ENCODE data around the gene IFNK.

The IFNK gene

GRCh38 chr9:27537756-27538155 is 13.7 kb downstream of the IFNK start:
- ATAC-seq (ENCODE audit: low read depth) (no peak), DNase-seq (ENCODE audit: low spot score in 2 of 2) (no peak)
- H3K27ac Mint-ChIP-seq = no peak overlapping the region
- H3K9me3 Mint-ChIP-seq = no peaks in the 10 kb centered on the region
- H3K27me3 Mint-ChIP-seq = no peaks in the 10 kb centered on the region
- H3K36me3 Mint-ChIP-seq = peaks cover 8% of the 10 kb centered on the region
- no peak overlapping the region for H3K4me3 Mint-ChIP-seq
- H3K4me1 Mint-ChIP-seq = peaks cover 19% of the 10 kb centered on the region

DNA sequence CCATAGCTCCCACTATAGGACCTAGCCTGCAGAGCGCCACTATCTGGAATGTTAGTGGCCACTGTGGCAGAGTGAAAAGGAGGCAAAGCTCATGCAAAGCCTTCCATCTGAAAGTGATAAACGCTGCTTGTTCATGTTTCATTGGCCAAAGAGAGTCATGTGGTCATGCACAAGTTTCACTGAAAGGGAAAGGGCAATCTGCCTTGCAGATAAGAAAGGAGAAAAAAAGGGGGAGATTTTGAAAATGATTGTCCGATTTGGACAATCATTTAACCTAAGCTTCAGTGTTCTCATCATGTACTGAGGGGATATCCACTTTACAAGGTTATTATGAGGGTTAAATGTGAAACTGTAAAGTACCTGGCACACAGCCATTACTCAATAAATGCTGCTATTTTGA is 14.6 kb downstream of the IFNK start:
- Mint-ChIP-seq H3K27ac (peak overlapping the region; percentile 36), H3K27me3 (no peaks in the 10 kb centered on the region), H3K4me1 (peaks cover 17% of the 10 kb centered on the region), H3K36me3 (peaks cover 11% of the 10 kb centered on the region), H3K4me3 (no peak overlapping the region), H3K9me3 (no peaks in the 10 kb centered on the region)
- ATAC-seq (ENCODE audit: low read depth) (no peak), DNase-seq (ENCODE audit: low spot score in 2 of 2) (no peak)

- Mint-ChIP-seq H3K9me3 (no peaks in the 10 kb centered on the region), H3K27ac (no peak overlapping the region), H3K4me1 (peaks cover 9% of the 10 kb centered on the region), H3K36me3 (peaks cover 16% of the 10 kb centered on the region), H3K4me3 (no peak overlapping the region), H3K27me3 (no peaks in the 10 kb centered on the region)
- DNase-seq (ENCODE audit: low spot score in 2 of 2) = no peak
- no peak for ATAC-seq (ENCODE audit: low read depth)
Observed at GRCh38 chr9:27539479-27540441, 15.7 kb downstream of the IFNK start.

- DNase-seq (ENCODE audit: low spot score in 2 of 2) (no peak), ATAC-seq (ENCODE audit: low read depth) (no peak)
- H3K36me3 Mint-ChIP-seq = peaks cover 16% of the 10 kb centered on the region
- H3K27ac Mint-ChIP-seq = no peak overlapping the region
- no peaks in the 10 kb centered on the region for H3K9me3 Mint-ChIP-seq
- H3K27me3 Mint-ChIP-seq = no peaks in the 10 kb centered on the region
- no peak overlapping the region for H3K4me3 Mint-ChIP-seq
- H3K4me1 Mint-ChIP-seq = peaks cover 6% of the 10 kb centered on the region
Observed at GRCh38 chr9:27540502-27540901, 16.4 kb downstream of the IFNK start.

- Mint-ChIP-seq H3K4me3 (no peak overlapping the region), H3K4me1 (no peaks in the 10 kb centered on the region), H3K27me3 (no peaks in the 10 kb centered on the region), H3K36me3 (peaks cover 18% of the 10 kb centered on the region), H3K27ac (no peak overlapping the region), H3K9me3 (no peaks in the 10 kb centered on the region)
- DNase-seq (ENCODE audit: low spot score in 2 of 2) (no peak), ATAC-seq (ENCODE audit: low read depth) (no peak)
Observed at GRCh38 chr9:27541740-27542139, 17.6 kb downstream of the IFNK start.

- ATAC-seq (ENCODE audit: low read depth) (no peak), DNase-seq (ENCODE audit: low spot score in 2 of 2) (no peak)
- Mint-ChIP-seq H3K27me3 (no peaks in the 10 kb centered on the region), H3K4me1 (no peaks in the 10 kb centered on the region), H3K9me3 (no peaks in the 10 kb centered on the region), H3K4me3 (no peak overlapping the region), H3K27ac (no peak overlapping the region), H3K36me3 (peaks cover 18% of the 10 kb centered on the region)
Observed at GRCh38 chr9:27542508-27542907, 18.4 kb downstream of the IFNK start.

GRCh38 chr9:27545471-27545870 is 21.4 kb downstream of the IFNK start:
- Mint-ChIP-seq H3K36me3 (peaks cover 21% of the 10 kb centered on the region), H3K27me3 (no peaks in the 10 kb centered on the region), H3K4me3 (no peak overlapping the region), H3K4me1 (no peaks in the 10 kb centered on the region), H3K9me3 (no peaks in the 10 kb centered on the region), H3K27ac (no peak overlapping the region)
- no peak for DNase-seq (ENCODE audit: low spot score in 2 of 2)
- no peak for ATAC-seq (ENCODE audit: low read depth)

DNA sequence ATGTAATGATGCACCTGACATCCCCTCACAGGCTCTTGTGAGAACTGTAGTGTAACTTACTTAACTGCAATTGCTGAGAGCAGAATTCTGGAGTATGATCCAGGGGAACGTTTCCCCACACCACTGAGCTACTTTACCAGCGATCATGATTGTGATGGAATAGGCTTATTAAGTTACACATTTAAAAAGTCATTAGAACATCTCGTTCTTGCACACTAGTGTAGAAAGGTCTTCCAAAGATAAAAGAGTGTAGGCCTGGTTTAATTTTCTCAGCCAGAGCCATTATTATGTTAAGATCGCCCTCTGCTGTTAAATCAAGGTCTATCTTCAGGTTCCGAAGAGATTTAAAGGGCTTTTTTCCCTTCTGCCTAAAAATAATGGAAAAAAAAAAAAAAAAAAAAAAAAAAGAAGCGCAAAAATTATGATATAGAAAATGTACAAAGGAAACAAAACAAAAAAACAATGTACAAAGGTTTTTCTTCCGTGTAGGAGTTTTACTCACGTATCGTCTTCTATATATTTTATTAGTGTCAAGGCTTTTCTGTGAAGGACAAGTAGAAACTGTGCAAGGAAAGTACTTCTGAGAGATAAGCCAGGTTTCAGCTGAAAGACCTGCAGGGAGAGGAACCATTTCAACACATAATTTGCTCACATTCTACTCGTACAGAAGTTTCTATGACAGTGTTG is 24.1 kb downstream of the IFNK start:
- Mint-ChIP-seq H3K9me3 (no peaks in the 10 kb centered on the region), H3K4me1 (no peaks in the 10 kb centered on the region), H3K27ac (no peak overlapping the region), H3K4me3 (no peak overlapping the region), H3K27me3 (no peaks in the 10 kb centered on the region), H3K36me3 (peaks cover 22% of the 10 kb centered on the region)
- peak; percentile 47 for ATAC-seq (ENCODE audit: low read depth)
- DNase-seq (ENCODE audit: low spot score in 2 of 2) = peak in 1 of 2 donors; percentile 36

- Mint-ChIP-seq H3K36me3 (peaks cover 26% of the 10 kb centered on the region), H3K27ac (no peak overlapping the region), H3K9me3 (no peaks in the 10 kb centered on the region), H3K4me3 (no peak overlapping the region), H3K27me3 (no peaks in the 10 kb centered on the region), H3K4me1 (no peaks in the 10 kb centered on the region)
- DNase-seq (ENCODE audit: low spot score in 2 of 2) (no peak), ATAC-seq (ENCODE audit: low read depth) (no peak)
Observed at GRCh38 chr9:27549196-27549755, 25.2 kb downstream of the IFNK start.

GRCh38 chr9:27554712-27555111 is 30.6 kb downstream of the IFNK start:
- H3K4me3 Mint-ChIP-seq = no peak overlapping the region
- peaks cover 23% of the 10 kb centered on the region for H3K36me3 Mint-ChIP-seq
- DNase-seq (ENCODE audit: low spot score in 2 of 2) = no peak
- no peaks in the 10 kb centered on the region for H3K9me3 Mint-ChIP-seq
- no peaks in the 10 kb centered on the region for H3K4me1 Mint-ChIP-seq
- no peak overlapping the region for H3K27ac Mint-ChIP-seq
- no peak for ATAC-seq (ENCODE audit: low read depth)
- H3K27me3 Mint-ChIP-seq = no peaks in the 10 kb centered on the region

GRCh38 chr9:27556470-27556869 is 32.4 kb downstream of the IFNK start:
- Mint-ChIP-seq H3K9me3 (no peaks in the 10 kb centered on the region), H3K4me1 (no peaks in the 10 kb centered on the region), H3K36me3 (peaks cover 18% of the 10 kb centered on the region), H3K4me3 (no peak overlapping the region), H3K27ac (no peak overlapping the region), H3K27me3 (no peaks in the 10 kb centered on the region)
- ATAC-seq (ENCODE audit: low read depth) (no peak), DNase-seq (ENCODE audit: low spot score in 2 of 2) (no peak)

DNA sequence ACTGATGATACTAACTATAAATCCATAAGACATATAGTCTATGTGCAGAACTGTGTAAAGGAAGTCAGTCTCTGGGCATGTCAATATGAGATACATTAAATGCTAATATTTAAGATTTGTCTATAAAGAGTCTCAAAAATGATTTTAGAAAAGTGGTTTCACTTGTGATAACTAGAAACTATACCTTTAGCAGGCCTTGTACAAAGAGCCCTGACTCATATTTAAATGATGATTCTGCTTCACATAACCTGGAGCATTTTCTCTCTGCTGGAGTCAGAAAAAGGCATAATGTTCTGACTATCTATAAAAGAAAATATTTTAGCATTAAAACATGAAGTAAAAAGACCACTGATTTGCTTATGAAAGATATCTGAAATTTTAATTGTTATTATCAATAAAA is 34.2 kb downstream of the IFNK start:
- ATAC-seq (ENCODE audit: low read depth) = no peak
- Mint-ChIP-seq H3K27ac (no peak overlapping the region), H3K36me3 (peaks cover 15% of the 10 kb centered on the region), H3K27me3 (no peaks in the 10 kb centered on the region), H3K9me3 (no peaks in the 10 kb centered on the region), H3K4me3 (no peak overlapping the region), H3K4me1 (peaks cover 3% of the 10 kb centered on the region)
- DNase-seq (ENCODE audit: low spot score in 2 of 2) = no peak

- Mint-ChIP-seq H3K9me3 (no peaks in the 10 kb centered on the region), H3K4me3 (no peak overlapping the region), H3K36me3 (peaks cover 6% of the 10 kb centered on the region), H3K27ac (no peak overlapping the region), H3K27me3 (no peaks in the 10 kb centered on the region), H3K4me1 (peaks cover 5% of the 10 kb centered on the region)
- DNase-seq (ENCODE audit: low spot score in 2 of 2) = no peak
- ATAC-seq (ENCODE audit: low read depth) = no peak
Observed at GRCh38 chr9:27560457-27560856, 36.4 kb downstream of the IFNK start.

DNA sequence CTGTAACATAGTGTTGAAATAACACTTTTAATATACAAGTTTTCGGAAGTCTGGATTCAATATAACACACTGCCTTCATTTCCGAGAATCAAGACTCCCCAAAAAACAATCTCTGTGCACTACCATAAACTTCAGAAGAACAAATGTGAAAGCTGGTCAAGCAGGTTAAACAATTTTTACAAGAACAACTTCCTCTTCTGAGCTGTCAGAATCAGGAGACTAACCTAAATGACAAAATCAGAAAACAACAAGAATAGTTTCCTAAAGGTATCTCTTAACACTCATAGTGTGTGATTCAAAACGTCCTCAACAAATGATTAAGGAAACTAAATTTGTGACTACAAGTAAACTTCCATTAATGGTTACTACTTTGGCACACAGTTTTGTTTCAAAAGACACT is 37.6 kb downstream of the IFNK start:
- no peak overlapping the region for H3K4me3 Mint-ChIP-seq
- no peaks in the 10 kb centered on the region for H3K27me3 Mint-ChIP-seq
- ATAC-seq (ENCODE audit: low read depth) = no peak

More for the DNA sequence above, 37.6 kb downstream of the IFNK start:
- Mint-ChIP-seq H3K4me1 (peaks cover 5% of the 10 kb centered on the region), H3K9me3 (no peaks in the 10 kb centered on the region), H3K36me3 (peaks cover 6% of the 10 kb centered on the region), H3K27ac (peak overlapping the region; percentile 46)
- no peak for DNase-seq (ENCODE audit: low spot score in 2 of 2)
